ENCODE data around the gene S100Z.

S100Z gene

GRCh38 chr5:76808141-76808691 is 41.6 kb upstream of the S100Z start:
- no peak for TF ChIP-seq CTCF (IDR thresholded peaks at IDR 0.05)

GRCh38 chr5:76809141-76809540 is 40.7 kb upstream of the S100Z start:
- no peak for TF ChIP-seq CTCF (IDR thresholded peaks at IDR 0.05)

- no peak for TF ChIP-seq CTCF (IDR thresholded peaks at IDR 0.05)
Measured at GRCh38 chr5:76810236-76810635, 39.6 kb upstream of the S100Z start.

DNA sequence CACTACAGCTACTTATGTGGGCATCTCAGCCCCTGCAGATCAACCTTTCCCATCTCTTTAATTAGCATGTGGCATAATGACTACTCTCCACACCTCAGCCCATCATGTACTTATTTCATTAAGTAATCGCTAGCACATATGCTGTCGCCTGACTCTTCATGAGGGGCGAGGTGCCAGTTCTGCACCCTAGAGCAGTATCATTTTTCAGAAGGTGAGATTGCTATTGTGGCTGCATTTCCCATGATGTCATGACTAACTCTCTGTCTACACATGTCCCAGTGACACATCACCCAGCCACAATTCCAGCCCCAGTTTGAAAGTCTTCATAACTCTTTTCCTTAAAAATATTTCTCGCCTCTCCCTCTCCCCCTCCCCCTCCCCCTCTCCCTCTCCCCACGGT is 38.6 kb upstream of the S100Z start:
- TF ChIP-seq CTCF (IDR thresholded peaks at IDR 0.05) = no peak

GRCh38 chr5:76813982-76814562 is 35.7 kb upstream of the S100Z start:
- no peak for TF ChIP-seq CTCF (IDR thresholded peaks at IDR 0.05)

DNA sequence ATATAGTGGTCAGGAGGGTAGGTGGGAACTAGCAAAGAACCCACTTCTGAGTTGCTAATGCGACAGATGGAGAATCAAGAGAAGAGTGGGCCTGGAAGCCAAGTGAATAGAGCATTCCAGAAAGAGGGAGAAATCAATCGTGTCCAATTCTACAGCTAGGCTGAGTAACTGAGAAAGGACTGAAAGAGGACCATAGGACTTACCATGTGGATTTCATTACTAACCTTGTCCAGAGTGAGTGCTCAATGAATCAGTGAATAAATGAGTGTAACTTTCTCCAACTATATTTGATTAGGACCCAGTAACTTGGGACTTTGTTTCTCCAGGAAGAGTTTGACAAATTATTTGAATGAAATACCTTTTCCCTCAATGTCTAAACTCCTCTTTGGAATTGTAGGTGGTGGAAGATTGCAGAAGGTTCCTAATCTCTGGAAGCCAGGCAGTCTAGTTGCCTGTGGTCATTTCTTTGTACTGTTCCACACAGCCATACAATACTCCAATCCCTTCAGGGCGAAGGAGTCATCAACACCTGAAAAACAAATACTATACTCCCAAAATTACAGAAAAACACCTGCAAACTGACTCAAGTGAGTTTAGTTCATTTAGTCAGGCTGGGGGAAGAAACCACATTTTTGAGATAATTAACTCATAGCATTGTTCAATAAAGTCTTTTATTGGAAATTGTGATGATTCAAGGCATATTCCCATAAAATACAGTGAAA is 33.5 kb upstream of the S100Z start:
- TF ChIP-seq CTCF (IDR thresholded peaks at IDR 0.05) = no peak

DNA sequence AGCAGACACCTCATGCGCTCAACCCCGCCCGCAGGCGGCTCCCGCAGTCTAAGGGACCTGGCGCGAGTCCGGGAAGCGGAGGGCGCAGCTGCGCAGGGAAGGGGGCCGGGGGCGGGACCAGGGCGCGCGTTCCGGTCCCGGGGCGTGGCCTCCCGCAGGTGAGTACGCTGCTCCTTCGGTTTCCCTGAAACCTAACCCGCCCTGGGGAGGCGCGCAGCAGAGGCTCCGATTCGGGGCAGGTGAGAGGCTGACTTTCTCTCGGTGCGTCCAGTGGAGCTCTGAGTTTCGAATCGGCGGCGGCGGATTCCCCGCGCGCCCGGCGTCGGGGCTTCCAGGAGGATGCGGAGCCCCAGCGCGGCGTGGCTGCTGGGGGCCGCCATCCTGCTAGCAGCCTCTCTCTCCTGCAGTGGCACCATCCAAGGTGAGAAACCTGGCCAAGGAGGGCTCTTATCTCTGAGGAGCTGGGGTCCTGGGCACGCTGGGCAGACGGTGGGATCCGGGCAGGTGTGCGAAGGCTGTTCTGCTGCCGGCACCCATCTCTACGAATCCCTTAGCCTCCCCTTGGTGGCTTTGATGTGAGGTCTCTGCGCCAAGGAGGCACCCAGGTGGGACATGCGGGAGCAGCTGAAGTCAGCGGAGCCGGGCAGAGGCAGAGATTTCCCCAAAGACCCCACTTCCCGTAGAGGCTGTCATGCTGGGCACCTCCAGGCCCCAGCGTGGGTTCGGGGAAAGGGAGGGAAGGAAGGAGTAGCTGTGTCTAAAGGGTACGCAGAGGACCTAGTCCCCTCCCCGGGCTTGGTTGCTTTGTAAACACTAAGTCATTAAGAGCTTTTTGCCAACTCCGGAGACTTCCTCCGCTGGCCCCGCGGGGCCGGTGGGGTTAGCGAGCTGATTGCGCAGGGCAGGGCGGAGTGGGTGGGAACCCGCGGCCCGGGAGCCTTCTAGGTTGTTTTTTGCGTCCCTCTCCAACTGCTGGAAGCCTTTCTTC is 30.7 kb upstream of the S100Z start, which contains the start of gene F2RL1:
F2RL1 (plus strand) TSS at position 187 of the 988 bp plus-strand sequence; CDS start at position 340, 153 bp downstream.
- TF ChIP-seq CTCF (IDR thresholded peaks at IDR 0.05) = no peak

Measured in LNCAP (cell line).